Stimulated activated CD4-positive, alpha-beta T cell treated with anti-CD3 and anti-CD28 coated beads, Interleukin-1b, Interleukin-23, amount 100 ng/mL, for 4 hours (primary cell): ENCODE results near the gene MFSD6.
"Not testable (repeated sequence)": the region's sequence is repeated elsewhere in the genome, so short reads cannot be mapped to it uniquely, and the experiment has no call there.

Experiments
- DNase-seq, 2 donors: peaks; one replicate each; pipeline ENCODE4 v3.0.0-alpha.2; 2020; ENCODE audit warnings: low read depth in 2 of 2

Gene MFSD6

GRCh38 chr2:190405070-190405469, 3.1 kb upstream of the MFSD6 start:
- DNase-seq: no peak

- DNase-seq: no peak
Observed at GRCh38 chr2:190405995-190406394, 2.2 kb upstream of the MFSD6 start.

DNA sequence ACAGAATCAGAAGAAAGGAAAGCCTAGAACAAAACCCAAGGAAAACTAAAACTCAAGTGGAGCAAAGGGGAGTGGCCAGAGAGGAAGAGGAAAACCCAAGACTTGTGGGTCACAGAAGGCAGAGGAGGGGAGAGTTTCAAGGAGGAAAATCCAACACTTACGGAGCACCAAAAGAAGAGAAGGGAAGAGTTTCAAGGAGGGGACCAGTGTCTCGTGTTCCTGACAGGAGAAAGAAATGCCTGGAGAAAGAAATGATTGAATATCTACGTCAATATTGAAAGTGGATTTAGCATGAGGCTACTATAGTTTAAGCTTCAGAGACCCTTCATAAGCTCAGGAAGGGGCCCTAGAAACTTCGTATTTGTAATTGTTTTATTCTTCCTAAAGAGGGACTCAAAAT, 1.4 kb upstream of the MFSD6 start:
- no peak for DNase-seq

- DNase-seq: no peak
Observed at GRCh38 chr2:190407246-190407661, 901 bp upstream of the MFSD6 start.

- peak; percentile 57 to 65 for DNase-seq
Observed at GRCh38 chr2:190408538-190409271, 550 bp downstream of the MFSD6 start.

DNA sequence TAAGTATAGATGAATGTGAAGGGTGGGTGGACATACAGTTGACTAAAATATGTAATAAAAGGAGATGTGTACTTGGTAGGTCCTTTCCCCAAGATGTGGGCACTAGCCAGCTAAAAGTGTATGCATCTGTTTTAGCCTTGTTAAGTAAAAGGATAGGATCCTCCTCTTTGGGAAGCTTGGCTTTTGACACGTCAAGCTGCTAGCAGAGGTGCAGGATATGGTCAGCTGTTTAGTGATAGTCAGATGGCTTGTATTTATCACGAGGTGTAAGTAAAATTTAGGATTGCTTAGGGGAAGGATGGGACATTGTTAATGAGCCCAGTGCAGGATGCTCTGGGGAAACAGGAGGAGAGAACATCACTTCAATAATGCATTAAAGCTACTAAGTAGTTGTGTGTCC, 1.5 kb downstream of the MFSD6 start:
- DNase-seq: no peak

GRCh38 chr2:190410166-190410565, 2.0 kb downstream of the MFSD6 start:
- no peak for DNase-seq

DNA sequence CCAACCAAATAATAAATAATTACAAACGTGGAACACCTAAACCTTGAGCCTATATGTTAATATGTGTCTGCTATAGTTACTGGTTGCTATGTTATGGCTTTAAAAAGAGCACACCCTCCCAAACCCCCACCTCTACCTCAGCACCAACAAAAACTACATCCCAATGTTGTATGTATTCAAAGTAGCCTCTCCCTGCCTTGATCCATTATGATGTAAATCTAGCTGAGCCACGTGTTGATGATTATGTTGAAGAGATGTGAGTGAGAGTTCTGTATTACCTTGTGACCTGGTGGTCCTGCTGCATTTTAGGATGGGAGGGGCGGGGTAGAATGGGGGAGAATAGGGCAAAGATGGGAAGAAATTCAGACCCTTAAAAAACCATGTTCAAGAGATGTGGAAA, 4.8 kb downstream of the MFSD6 start:
- no peak for DNase-seq

- DNase-seq: no peak
Observed at GRCh38 chr2:190413421-190413820, 5.3 kb downstream of the MFSD6 start.

DNA sequence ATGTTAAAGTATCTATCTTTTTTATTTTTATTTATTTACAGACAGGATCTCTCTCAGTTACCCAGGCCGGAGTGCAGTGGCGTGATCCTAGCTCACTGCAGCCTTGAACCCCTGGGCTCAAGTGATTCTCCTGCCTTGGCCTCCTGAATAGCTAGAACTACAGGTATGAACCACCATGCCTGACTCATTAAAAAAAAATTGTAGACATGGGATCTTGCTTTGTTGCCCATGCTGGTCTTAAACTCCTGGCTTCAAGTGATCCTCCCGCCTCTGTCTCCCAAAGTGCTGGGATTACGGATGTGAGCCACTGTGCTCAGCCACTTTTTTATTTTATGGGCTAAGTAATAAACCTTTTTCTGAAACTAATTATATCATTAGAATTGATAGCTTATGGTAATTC, 7.1 kb downstream of the MFSD6 start:
- DNase-seq: no peak

GRCh38 chr2:190415794-190416775, 7.9 kb downstream of the MFSD6 start:
- DNase-seq: no peak

DNA sequence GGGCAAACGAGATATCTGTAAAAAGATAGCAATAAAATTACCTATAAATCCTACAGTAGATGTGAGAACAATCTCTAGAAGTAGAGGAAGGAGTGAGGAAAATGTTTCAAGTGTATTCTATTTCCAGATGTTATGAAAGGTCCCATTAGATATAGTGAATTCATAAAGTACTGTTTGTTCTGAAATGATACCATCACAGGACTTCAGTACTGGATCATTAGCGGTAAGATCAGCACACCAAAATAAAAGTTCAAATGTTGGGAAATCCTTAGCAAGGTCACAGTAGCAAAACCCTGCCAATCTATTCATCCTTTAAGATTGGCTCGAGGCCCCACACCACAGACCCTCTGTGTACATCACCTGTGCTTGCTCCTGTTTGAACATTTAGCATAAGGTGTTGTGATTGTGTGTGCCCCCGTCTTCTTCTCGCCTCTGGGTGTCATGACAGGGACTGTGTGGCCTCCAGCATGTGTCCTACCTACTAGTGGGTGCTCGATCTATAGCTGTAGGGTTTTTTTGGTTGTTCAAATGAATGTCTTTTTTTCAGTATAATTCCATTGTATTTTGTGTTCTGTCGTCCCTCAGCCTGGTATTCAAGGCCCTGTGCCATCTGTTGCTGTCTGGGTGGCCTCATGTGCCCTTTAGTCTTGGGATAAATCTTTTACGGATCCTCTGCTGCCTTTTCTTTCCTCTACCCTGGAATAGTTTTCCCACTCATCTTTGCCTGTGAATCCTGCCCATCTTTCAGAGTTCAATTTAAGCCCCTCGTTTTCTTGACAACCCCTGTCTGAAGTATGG, 9.1 kb downstream of the MFSD6 start:
- no peak for DNase-seq

GRCh38 chr2:190418727-190419126, 10.6 kb downstream of the MFSD6 start:
- no peak for DNase-seq

- DNase-seq: no peak
Observed at GRCh38 chr2:190420801-190421200, 12.6 kb downstream of the MFSD6 start.

GRCh38 chr2:190425221-190425866, 17.2 kb downstream of the MFSD6 start:
- no peak for DNase-seq

- DNase-seq: no peak
Observed at GRCh38 chr2:190425883-190426658, 17.9 kb downstream of the MFSD6 start.

DNA sequence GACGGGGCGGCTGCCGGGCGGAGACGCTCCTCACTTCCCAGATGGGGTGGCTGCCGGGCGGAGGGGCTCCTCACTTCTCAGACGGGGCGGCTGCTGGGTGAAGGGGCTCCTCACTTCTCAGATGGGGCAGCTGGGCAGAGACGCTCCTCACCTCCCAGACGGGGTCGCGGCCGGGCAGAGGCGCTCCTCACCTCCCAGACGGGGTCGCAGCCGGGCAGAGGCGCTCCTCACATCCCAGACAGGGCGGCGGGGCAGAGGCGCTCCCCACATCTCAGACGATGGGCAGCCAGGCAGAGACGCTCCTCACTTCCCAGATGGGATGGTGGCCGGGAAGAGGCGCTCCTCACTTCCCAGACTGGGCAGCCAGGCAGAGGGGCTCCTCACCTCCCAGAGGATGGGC, 22.7 kb downstream of the MFSD6 start:
- not testable (repeated sequence) for DNase-seq

GRCh38 chr2:190431907-190432306, 23.8 kb downstream of the MFSD6 start:
- no peak for DNase-seq

- DNase-seq: no peak
Observed at GRCh38 chr2:190432567-190433231, 24.5 kb downstream of the MFSD6 start.

GRCh38 chr2:190435031-190435670, 27.0 kb downstream of the MFSD6 start:
- DNase-seq: no peak
